Esophagus (tissue), 2 donors: Measurements from ENCODE around the gene NUAK2. TPM values are rescaled to one million over a fixed set of nuclear protein-coding genes. Genes with fewer than 3 reads are reported as not detected.
"Not testable (repeated sequence)": the region's sequence is repeated elsewhere in the genome, so short reads cannot be mapped to it uniquely, and the experiment has no call there.

Experiments
- H3K27ac ChIP-seq, 2 donors: one replicate each; pipeline ENCODE4 v1.5.1; 2013; ENCODE audit warnings: low read depth in 2 of 2, mild to moderate bottlenecking in 2 of 2, inconsistent platforms in 1 of 2, low read length in 1 of 2, moderate library complexity in 1 of 2
- H3K27me3 ChIP-seq, 2 donors: one replicate each; pipeline ENCODE4 v1.6.1; 2013; ENCODE audit warnings: low read length in 2 of 2, control low read depth in 1 of 2, mild to moderate bottlenecking in 1 of 2; ENCODE audit not compliant: insufficient read depth in 2 of 2, control insufficient read depth in 1 of 2
- H3K36me3 ChIP-seq, 2 donors: one replicate each; pipeline ENCODE4 v1.6.1; 2013; ENCODE audit warnings: low read length in 1 of 2; ENCODE audit not compliant: control insufficient read depth in 2 of 2, insufficient read depth in 2 of 2
- H3K4me1 ChIP-seq, 2 donors: one replicate each; pipeline ENCODE4 v1.6.1; 2013; ENCODE audit warnings: low read length in 1 of 2; ENCODE audit not compliant: control insufficient read depth in 2 of 2, insufficient read depth in 2 of 2
- H3K4me3 ChIP-seq, 2 donors: one replicate each; pipeline ENCODE4 v1.5.1; 2013; ENCODE audit warnings: low read length in 2 of 2, mild to moderate bottlenecking in 2 of 2, low read depth in 1 of 2, moderate library complexity in 1 of 2
- H3K9me3 ChIP-seq, 2 donors: one replicate each; pipeline ENCODE4 v1.6.1; 2013; ENCODE audit warnings: mild to moderate bottlenecking in 2 of 2, low read depth in 1 of 2, low read length in 1 of 2, moderate library complexity in 1 of 2; ENCODE audit not compliant: control insufficient read depth in 2 of 2, insufficient read depth in 1 of 2
- WGBS, 2 donors: extraction: QIAGEN DNeasy Blood & Tissue Kit; methylation state at CpG; one replicate each; pipeline ENCODE4 v1.1.7; 2013; 5-methylcytosine and 5-hydroxymethylcytosine counted together
- polyA plus RNA-seq, 2 donors: library from polyadenylated mRNA; stranded (reverse); fragments of 200-250 nt; gene quantifications; one replicate each; pipeline ENCODE4 v1.2.3, GENCODE V29; 2013
- donor health status: healthy with polysubstance abuse.
- donor health status: Bipolar disorder and iron deficiency.

The NUAK2 gene
- polyA plus RNA-seq, 2 donors: 14.7 to 28.3 TPM

DNA sequence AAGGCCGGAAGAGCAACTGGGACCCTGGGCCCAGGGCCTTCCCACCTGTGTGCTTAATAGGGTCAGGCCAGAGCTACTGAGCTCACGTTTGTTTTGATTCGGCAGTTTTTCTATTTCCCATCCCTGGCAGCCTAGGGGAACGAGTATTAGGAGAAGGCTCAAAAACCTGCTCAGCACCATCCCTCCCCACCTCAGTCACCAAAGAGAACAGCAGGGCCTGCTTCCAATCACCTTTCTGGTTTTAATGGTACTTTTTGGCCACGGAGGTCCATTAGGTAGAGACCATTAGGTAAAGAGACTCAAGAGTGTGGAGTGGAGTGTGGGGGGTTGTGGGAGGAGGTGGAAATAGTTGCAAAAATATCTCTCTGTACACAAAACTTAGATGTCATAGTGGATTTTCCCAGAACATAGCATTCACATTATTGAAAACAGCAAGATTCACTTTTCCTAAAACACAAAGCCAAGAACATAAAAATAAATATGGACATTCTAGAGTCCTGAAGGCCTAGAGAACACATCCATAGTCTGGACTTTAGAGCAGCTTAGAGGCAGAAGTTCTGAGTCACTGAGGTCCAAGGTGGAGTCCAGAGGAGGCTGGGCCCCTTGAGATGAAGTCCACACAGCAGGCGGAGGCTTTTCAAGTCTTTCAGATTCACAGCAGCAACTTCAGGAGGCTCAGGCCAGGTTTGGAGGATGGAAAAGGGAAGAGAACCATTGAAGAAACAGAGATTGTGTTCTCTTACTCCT, 19.5 kb downstream of the NUAK2 start:
- no peak overlapping the region for H3K27ac ChIP-seq
- H3K4me3 ChIP-seq: no peak overlapping the region
- H3K9me3 ChIP-seq: no peaks in the 10 kb centered on the region
- peaks cover 0 to 11% of the 10 kb centered on the region in 2 donors for H3K4me1 ChIP-seq
- H3K27me3 ChIP-seq: no peaks in the 10 kb centered on the region
- 67 to 75% methylated on average over 6 of the region's 6 CpGs for WGBS, 2 donors
- H3K36me3 ChIP-seq: peaks cover 4 to 37% of the 10 kb centered on the region in 2 donors

DNA sequence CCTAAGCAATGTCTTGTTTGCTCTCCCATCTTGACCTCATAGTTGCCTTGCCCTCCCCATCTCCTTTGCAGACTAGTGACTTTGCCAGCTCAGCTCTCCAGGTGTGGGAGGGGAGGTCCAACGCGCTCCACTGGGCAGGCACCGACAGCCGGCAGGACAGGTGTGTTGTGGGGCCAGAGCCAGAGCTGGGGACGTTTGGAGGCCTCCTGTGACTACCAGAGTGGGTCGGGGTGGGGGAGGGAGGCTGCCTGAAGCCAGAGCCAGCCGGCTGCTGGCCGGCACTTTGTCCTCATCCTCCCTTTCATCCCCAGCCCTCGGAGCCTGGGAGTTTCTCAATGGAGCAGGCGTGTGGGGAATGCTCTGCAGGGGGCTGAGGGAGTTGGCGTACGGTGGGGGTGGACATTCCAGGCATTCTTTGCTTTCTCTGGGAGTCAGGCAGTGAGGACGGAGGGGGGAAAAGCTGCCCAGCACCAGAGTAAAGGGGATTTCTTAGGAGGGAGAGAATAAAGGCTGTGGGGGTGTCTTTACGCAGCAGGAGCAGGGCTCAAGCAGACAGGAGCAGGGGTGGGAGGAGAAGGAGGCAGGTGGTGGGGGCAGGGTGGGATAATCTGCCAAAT, 20.2 kb downstream of the NUAK2 start:
- H3K27ac ChIP-seq: no peak overlapping the region

DNA sequence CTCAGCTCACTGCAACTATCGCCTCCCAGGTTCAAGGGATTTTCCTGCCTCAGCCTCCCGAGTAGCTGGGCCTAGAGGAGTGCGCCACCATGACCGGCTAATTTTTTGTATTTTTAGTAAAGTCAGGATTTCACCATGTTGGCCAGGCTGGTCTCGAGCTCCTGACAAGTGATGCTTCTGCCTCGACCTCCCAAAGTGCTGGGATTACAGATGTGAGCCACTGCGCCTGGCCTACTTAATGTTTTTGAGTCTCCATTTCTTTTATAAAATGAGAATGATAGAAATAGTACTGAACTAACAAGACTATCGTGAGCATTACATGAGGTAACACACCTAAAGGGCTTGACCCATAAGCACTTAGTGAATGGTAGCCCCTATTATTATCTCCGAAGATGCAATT, 21.4 kb downstream of the NUAK2 start:
- H3K4me1 ChIP-seq: peaks cover 0 to 11% of the 10 kb centered on the region in 2 donors
- no peak overlapping the region for H3K4me3 ChIP-seq
- no peaks in the 10 kb centered on the region for H3K27me3 ChIP-seq
- 93 to 94% methylated on average over 9 of the region's 9 CpGs for WGBS, 2 donors
- no peak overlapping the region for H3K27ac ChIP-seq
- H3K9me3 ChIP-seq: no peaks in the 10 kb centered on the region
- H3K36me3 ChIP-seq: peaks cover 4 to 22% of the 10 kb centered on the region in 2 donors

More for the DNA sequence above, 20.2 kb downstream of the NUAK2 start:
- peaks cover 4 to 30% of the 10 kb centered on the region in 2 donors for H3K36me3 ChIP-seq
- no peaks in the 10 kb centered on the region for H3K27me3 ChIP-seq
- no peaks in the 10 kb centered on the region for H3K9me3 ChIP-seq
- peaks cover 0 to 11% of the 10 kb centered on the region in 2 donors for H3K4me1 ChIP-seq
- 34 to 36% methylated on average over 14 of the region's 14 CpGs for WGBS, 2 donors
- H3K4me3 ChIP-seq: no peak overlapping the region

DNA sequence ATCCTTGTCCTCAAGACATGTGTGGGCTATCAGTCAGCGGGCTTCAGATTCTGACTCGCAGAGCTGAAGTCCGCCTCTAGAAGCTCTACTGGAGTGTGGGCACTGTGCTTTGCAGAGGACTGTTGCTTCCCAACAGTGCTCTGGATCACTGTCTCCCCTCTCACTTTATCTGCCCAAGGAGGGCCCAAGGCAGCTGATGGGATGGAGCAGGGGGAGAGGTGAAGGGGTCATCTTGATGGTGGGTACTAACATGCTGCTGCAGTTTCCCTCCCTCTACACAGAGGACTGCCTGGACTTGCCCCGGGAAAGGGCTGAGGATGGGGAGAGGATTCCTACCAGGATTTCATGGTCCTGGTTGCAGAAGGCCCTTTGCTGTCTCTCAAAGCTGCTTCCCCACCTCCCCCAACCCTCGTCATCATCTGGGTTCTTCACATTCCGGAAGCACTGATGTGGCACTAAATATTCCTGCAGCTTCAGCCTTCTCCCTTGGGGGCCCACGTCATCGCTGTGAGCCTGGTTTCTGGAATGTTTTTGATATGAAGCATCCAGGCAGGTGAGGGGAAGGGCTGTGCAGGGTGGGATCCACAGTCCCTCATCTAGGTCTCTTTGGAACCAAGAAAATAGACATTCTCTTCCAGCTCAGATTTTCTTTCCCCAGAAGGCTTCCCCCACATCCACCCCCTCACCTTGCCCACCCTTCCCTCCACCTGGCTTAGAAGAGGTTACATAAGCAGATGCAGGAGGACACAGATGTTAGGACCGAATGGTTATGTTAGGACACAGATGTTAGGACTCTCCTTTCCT, 23.2 kb downstream of the NUAK2 start:
- Histone ChIP-seq H3K4me1 (peaks cover 0 to 16% of the 10 kb centered on the region in 2 donors), H3K36me3 (peaks cover 0 to 6% of the 10 kb centered on the region in 2 donors), H3K27ac (no peak overlapping the region), H3K27me3 (no peaks in the 10 kb centered on the region), H3K9me3 (no peaks in the 10 kb centered on the region), H3K4me3 (no peak overlapping the region)
- WGBS, 2 donors: 71 to 79% methylated on average over 9 of the region's 9 CpGs

DNA sequence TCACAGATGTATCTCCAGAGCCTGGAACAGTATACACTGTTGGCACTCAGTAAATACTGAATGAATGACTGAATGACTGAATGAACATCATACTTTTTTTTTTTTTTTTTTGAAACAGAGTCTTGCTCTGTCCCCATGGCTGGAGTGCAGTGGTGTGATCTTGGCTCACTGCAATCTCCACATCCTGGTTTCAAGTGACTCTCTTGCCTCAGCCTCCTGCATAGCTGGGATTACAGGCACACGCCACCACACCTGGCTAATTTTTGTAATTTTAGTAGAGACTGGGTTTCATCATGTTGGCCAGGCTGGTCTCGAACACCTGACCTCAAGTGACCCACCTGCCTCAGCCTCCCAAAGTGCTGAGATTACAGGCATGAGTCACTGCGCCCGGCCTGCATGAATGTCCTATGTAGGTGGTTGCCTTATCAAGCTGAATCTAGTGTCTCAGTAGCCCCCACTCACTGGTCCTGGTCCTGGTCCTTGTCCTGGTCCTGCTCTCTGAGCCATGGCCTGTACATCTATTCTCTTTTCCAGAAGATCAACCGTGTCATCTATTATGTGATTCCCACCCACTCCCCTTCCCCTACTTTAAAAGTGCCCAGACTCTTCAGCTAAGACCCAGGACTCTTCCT, 23.9 kb downstream of the NUAK2 start:
- H3K9me3 ChIP-seq, H3K27me3 ChIP-seq, H3K36me3 ChIP-seq, H3K4me3 ChIP-seq, H3K27ac ChIP-seq: not testable (repeated sequence)
- 91% methylated on average over 5 of the region's 5 CpGs for WGBS, 2 donors
- H3K4me1 ChIP-seq: peaks cover 0 to 16% of the 10 kb centered on the region in 2 donors

DNA sequence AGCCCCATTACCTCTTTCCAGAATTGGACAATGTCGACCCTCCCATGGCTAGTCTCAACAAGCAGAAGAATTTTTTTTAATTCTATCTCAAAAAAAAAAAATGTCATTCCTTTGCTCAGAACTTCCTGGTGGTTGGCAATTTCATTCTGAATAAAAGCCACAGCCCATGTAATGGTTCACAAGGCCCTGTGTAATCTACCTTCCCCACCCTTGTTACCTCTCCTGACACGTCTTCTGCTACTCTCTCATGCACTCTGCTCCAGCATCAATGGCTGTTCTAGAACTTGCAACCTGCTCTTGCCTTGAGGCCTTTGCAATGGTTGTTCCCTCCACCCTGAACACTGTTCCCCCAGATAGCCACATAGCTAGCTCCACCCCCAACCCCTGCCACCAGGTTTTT, 25.4 kb downstream of the NUAK2 start:
- Histone ChIP-seq H3K27ac (peak overlapping the region; percentile 9 to 52), H3K27me3 (no peaks in the 10 kb centered on the region), H3K4me3 (no peak overlapping the region), H3K9me3 (no peaks in the 10 kb centered on the region), H3K4me1 (peaks cover 0 to 13% of the 10 kb centered on the region in 2 donors), H3K36me3 (no peaks in the 10 kb centered on the region)
- WGBS, 2 donors: 52 to 59% methylated on average over 2 of the region's 2 CpGs

DNA sequence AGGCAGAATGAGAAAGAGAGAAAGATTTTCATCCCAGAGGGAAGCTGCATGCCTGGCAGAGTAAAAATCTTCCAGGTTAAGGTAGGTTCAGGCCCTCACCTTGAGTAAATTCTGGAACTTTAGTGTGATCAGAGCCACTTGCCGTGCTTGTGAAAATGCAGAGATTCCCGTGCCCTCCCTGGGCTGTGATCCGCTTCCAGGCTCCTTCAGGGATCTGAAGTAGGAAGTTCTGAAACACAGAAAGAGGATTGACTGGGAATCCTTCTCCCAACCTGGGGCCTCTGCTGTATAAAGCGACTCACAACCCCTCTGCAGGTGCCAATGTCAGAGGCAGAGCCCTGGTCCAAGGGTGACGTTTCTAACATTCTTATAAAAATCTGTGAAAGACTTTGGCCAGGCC, 26.6 kb downstream of the NUAK2 start:
- WGBS, 2 donors: 85 to 86% methylated on average over 5 of the region's 5 CpGs
- H3K9me3 ChIP-seq: no peaks in the 10 kb centered on the region

DNA sequence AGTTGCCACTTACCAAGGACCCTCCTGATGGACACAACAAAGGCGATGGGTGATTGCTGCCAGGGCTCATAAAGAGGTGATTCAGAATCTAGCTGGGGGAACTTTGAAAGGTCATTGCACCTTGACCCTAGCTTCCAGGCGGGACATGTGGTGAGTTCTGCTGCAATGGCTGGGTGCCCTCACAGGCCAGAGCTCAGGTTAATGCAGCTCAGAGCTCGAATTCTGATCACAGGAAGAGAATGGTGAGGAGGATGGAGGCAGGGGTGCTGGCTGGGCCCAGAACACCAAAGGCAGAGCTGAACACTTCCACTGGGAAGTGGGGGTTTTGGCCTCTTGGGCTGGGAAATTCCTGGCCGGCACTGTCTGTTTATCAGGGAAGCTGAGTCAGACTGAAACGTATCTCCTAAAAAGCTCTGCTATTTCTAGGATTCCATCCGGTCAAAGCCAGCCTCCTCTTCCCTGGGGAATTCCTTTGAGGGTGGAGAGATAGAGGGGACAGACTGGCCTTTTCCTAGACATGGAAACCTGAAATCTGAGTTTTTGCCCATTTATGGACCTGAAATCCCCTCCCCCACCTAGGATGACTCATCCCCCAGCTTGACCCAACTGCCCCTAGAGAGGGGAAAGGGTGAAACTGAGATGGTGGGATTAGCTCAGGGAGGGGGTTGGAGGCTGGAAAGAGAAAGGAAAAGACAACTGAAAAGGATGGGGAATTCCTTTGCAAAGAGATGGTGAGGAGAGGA, 27.2 kb downstream of the NUAK2 start:
- Histone ChIP-seq H3K4me1 (peaks cover 0 to 13% of the 10 kb centered on the region in 2 donors), H3K36me3 (no peaks in the 10 kb centered on the region), H3K27ac (peak overlapping the region; percentile 15 to 43), H3K27me3 (no peaks in the 10 kb centered on the region), H3K9me3 (no peaks in the 10 kb centered on the region), H3K4me3 (no peak overlapping the region)
- 53 to 54% methylated on average over 6 of the region's 6 CpGs for WGBS, 2 donors

More for the DNA sequence above, 26.6 kb downstream of the NUAK2 start:
- H3K36me3 ChIP-seq: no peaks in the 10 kb centered on the region
- H3K4me1 ChIP-seq: peaks cover 0 to 13% of the 10 kb centered on the region in 2 donors
- H3K4me3 ChIP-seq: no peak overlapping the region
- no peak overlapping the region for H3K27ac ChIP-seq
- no peaks in the 10 kb centered on the region for H3K27me3 ChIP-seq
